SKM-1 treated with dmso at 0.1 percent for 144 hours (cell line): ENCODE results near the gene PRMT2.

Source experiments
- DNase-seq: peaks from one replicate; lab custom pipeline; 2025; ENCODE audit not compliant: unreplicated experiment; lab: John Stamatoyannopoulos, UW

PRMT2 gene

DNA sequence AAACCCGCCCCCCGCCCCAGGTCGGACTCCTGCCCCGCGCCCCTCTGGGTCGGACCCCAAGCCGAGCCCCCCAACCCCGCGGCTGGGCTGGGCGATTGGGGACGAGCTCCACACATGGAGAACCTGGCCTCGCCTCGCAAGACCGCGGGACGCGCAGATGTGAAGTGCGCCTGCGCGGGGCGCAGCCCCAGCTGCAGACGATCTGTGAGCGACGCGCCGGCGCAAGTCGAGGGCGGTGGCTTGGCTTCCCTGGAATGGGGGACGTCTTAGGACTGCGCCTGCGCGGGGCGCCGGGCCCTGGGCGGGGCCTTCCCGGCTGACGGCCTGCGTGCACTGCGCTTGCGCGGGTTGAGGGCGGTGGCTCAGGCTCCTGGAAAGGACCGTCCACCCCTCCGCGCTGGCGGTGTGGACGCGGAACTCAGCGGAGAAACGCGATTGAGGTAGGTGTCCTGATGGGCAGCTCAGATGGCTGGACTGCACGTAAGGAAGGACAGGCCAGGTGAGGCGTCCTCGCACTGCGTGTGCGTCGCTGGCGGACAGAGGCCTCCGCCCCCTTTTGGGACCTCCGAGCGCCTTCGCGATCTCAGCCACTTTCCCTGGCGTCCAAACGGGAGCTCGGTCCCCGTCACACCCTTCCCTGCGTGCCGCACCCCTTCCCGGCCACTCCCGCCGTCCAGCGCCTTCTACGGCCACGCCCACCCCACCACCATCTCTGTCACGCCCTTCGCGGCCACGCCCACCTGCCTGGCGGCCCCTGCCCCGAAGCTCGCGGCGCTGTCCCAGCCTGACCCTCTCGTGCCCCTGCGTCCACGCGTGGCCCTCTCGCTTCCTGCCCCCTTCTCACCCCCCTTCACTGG lies at the start of gene PRMT2:
Gene PRMT2, plus strand, starts transcription at position 351 of the 857 bp plus-strand sequence. CDS start 1,278 bp downstream, outside the sequence.
- peak; percentile 92 for DNase-seq

DNA sequence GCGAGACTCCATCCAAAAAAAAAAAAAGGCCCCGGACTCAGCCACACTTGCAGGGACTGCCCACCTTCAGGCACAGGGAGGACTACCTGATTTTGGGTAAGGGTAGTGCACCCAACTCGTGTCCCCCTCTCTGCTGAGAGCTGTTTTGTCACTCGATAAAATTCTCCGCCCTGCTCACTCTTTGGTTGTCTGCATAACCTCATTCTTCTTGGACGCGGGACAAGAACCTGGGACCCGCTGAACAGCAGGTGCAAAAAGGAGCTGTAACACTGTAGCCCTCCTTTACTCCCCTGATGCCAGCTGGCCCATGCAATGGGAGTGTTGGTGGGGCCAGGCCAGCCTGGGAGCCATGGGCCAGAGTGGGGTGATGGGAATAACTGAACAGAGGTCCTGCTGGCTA lies 41.2 kb upstream of the PRMT2 start:
- no peak for DNase-seq

DNA sequence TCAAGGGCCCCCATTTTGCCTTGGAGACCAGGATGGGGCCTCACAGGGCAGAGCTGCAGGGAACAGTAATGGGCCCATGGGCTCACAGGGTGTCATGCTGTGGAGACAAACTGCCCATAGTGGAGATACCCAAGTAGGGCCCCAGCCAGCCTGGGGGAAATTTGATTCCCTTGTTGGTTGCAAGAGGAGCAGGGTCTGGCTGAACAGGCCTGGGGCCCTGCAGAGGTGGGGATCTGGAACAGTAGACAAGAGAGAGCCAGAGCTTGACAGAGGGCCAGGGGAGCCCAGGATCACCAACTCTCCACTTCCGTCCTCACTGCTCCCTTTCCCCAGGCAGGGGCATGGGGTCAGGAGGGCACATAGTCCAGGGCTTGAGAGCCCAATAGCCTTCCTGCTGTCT lies 39.3 kb upstream of the PRMT2 start:
- DNase-seq, result no peak

DNA sequence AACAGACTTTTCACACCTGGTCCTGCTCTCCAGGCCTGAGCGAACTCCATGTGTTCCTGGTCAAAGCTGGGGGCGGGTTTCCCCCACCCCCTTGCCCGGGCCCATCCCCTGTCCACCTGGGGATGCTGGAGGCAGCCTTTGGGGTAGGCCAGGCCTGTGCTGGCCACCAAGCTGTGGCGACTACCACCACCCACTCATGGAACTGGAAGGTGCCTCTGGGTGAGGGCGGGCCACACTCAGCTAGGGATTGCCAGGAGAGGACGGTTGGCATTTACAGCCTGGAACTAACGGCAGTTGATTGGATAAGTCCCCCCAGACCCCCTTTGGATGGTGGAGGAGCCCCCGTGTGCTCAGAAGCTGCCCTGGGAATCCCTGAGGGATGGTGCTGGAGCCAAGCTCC lies 38.4 kb upstream of the PRMT2 start:
- no peak for DNase-seq

DNA sequence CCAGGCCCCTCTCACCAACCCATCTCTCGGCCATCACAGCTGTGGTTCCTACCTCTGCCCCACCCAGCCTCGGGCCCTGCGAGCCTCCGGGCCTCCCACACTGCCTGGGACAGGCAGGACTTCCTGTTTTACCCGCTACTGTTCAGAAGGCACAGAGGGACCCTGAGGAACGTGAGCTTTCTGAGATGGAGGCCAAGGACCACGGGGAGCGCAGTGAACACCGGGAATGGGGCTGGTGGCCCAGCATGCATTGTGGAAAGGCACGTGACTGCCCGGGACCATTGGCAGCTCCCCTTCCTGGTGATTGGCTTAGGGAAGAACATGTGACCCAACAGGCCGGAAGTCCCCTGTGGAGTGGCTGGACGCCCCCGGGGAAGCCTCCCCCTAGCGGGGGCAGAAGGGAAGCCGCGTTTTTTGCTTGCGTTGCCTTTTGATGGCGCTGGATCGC lies 37.6 kb upstream of the PRMT2 start:
- no peak for DNase-seq

DNA sequence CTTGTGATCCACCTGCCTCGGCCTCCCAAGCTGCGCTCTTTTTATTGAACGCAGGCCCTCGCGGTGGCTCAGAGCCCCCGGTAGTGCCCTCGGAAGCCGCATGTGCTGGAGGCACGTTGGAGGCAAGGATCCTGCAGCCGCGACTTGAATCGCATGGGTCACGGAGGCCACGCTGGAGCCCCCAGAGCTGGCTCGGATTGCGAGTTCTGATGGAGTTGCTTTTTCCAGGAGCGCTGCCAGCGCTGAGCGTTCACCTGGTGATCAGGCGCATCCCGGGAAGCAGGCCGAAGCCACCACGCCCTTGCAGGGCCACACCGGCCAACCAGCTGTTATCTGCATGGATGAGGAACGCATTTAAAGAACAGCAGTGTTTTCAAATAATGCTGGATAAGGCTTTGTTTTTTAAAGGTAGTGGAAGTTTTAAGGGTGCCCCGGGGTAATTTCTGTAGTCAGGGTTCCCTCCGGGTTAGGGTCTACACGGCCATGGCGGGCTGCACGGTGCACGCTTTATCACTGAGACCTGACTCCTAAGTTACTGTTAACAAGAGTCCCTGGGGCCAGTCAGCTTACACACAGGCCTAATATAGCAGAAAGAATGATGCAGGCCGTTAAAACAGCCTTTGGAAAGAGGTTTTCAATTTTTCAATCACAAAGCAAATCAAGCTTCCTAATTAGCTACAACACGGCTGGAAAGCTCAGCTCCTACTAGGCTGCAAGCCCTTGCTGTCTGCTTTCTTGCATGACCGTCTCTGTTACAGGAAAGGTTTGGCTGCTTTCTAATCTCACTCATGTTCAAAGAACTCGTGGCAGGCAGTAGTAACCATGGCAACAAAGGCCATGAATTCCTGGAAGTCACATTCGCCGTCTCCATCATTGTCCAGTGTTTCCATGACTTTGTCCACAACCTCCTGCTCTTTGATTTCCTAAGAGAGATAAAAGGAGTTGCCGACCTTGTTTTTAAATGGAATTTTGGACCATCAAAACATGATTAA lies 36.6 kb upstream of the PRMT2 start:
- DNase-seq, result no peak

DNA sequence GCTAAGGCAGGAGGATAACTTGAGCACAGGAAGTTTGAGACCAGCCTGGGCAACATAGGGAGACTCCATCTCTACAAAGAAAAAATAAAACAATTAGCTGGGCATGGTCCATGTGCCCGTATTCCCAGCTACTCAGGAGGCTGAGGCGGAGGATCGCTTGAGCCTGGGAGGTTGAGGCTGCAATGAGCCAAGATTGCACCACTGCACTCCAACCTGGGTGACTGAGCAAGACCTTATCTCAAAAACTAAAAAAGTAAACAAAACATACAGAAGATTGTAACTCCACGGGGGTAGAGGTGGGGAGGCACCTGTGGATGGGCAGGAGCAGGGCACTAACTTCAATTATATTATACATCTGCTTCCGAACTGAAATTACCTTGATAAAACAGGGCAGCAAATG lies 35.2 kb upstream of the PRMT2 start:
- no peak for DNase-seq

DNA sequence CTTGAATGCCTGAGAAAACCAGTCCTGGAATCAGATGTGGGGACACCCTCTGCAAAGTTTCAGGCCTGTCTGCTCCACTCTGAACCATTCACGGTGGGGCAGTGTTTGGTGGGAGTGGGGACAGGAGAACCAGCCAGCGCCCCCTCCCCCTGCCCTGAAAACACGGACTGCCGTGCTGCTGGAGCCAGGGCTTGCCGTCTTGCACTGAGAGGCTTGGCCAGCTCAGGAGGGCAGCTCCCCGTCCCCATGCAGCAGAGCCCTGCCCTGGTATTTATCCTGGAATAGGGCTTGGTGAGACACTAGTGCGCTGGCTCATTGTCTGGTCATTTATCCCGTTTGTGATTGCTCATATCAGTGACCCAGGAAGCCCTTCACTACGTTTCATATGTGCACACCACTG lies 34.5 kb upstream of the PRMT2 start:
- no peak for DNase-seq

DNA sequence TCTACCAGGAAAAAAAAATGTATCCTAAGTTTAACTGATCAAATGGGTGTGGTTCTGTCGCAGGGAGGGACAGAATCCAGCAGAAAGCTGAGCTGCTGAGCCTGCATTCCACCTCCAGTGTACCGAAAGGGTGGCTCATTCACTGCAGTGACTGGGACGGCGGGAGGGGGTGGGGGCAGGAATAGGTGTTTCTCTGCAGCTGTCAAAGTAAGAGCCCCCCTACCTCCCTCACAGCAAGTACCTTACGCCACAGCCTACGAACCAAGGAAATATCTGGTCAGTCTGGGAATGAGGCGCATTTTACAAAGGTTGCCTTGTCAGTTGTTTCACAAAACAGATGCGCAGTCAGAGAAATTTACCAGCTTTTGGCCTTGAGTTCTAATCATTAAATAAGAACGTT lies 32.2 kb upstream of the PRMT2 start:
- no peak for DNase-seq

DNA sequence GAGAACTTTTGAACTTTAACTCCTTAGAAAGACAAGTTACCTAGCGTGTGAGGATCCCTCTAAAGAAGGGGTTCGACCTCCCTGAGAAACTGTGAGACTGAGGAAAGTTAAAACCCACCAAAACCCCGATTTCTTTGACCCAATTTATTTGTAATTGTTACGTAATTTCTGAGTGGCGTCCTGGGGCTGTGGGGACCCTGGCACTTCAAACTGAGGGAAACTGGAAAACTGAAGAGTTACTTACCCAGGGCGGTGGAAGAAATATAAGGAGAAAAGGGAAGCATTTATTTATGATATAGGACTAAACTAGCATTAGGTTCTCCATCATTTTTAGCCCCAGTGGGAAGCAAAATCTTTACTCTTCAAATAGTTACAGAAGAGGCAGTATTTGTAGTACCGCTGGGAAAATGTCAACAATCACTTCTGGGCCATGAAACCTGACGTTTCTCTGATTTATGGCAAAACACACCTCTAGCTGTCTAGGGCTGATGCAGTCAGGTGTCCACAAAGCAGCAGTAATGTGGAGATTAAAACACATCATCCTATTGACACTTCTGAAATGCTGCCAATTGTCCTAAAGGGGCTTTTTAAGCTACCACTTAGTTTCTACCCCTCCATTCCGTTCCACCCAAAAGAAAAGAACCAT lies 31.0 kb upstream of the PRMT2 start:
- DNase-seq, result no peak

DNA sequence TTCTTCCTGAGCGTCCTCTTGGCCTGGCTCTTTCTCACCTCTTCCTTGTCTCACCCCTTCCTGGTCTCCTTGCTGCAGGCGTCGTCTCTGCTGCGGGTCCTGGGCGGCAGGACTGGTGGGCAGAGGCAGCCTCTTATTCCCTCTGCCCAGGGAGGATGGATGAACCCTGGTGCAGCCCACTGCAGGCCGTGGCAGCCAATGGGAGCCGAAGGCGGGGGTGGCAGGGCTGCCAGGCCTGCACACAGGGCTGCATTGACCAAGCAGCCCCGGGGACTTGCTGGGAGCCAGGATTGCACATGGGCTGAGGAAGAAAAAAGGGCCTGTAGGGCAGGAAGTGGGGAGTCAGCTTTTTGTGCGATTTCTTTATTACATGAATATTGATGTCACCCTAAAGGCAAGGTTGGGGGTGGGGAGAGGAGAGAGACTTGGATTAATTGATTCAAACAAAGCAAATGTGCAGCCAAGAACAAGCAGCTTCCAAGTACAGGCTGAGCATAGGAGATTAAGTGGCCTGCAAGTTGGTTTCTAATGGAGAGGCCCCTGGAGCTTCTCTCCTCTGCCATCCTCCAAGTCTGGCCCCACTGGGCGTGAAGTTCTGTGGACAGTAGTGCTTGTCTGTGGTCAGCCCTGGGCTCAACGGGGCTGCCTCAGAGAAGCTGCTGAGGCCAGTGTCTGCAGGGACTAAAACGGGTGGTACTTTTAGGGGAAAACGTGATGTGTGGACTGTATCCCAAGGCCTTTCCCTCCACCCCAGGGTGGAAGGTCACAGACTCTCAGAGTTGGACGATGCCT lies 30.3 kb upstream of the PRMT2 start, which contains the start of gene S100B:
Gene S100B, minus strand, starts transcription at position 108 of the 792 bp plus-strand sequence. CDS start 2,667 bp downstream, outside the sequence.
- DNase-seq, result peak; percentile 38

DNA sequence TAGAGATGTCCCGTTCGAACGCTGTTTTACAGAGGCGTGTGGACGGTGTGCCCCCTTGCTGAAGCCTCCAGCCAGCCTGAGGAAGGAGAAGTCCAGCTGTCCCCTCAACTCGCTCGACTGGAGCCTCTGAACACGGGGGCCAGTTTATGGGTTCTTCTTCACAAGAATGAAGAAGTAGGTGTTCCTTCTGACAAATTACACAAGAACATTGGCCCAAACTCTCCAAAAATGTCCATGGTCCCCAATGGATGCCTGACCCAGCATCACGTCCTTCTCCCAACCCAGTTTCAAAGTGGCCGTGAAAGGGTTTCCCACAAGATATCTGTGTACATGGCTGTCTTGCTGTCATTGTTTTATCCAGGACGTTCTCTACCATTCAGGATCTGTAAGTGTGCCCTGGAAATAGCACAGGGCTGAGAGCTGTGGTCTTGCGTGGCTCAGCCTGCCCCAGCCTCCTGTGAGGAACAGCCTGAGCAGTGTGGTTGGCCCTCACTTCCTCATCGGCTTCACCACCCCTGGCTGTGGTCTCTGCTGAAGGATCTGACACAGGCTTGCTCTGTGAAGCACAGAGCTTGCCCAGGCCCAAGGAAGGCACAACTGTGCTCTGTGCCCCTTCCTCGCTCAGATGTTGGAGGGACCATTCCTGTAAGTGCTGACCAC lies 29.6 kb upstream of the PRMT2 start:
- peak; percentile 92 for DNase-seq

DNA sequence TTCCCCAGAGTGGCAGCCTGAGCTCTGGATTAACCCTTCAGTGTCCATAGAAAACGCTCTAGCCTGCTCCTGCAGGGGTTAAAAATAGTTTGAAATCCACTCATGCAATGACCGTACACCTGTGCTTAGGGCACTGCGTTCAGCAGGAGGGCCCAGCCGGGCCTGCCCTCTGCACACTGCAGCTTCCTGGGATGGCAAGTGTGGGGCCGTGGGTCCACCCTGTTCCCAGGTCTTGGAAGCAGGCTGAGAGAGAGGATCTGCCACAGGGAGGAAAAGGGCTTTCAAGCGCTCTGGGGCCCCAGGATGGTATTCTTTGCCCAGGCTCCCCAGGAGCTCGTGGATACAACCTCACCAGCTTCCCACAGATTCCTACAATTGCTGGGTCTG lies 29.1 kb upstream of the PRMT2 start:
- DNase-seq, result no peak

DNA sequence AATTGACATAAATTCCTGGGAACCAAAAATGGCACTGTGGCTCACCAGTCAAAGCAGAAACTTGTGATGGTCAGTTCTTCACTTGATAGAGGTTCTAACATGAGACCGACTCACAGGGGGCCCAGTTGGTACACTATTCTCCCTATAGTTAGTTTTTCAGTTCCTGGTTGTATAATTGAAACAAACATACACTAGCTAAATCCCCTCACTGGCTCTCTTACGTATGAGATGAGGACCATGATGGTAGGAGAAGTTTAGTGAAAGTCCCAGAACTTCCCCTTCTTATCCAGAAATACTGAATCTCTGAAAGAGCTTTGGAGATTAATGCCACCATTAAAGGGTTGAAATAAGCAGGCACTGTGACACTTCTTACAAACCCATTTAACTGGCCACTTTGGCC lies 27.8 kb upstream of the PRMT2 start:
- DNase-seq, result no peak

DNA sequence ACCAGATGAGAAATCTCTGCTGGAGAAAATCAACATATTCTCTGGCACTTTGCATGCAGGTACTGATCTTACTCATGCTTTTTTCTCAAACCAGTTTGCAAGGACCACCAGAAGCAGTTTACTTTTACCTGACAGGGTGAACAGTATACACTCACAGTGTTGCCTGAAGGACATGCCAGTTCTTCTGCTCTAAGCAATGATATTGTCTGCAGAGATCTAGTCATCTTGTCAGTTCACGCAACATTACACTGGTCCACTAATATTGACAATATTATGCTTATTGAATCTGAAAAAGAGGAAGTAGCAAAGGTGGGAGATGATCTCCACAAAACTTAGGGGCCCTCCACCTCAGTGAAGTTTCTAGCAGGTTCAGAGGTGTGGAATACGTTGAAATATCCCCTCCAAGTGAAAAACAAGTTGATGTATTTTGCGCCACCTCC lies 26.8 kb upstream of the PRMT2 start:
- DNase-seq, result no peak

DNA sequence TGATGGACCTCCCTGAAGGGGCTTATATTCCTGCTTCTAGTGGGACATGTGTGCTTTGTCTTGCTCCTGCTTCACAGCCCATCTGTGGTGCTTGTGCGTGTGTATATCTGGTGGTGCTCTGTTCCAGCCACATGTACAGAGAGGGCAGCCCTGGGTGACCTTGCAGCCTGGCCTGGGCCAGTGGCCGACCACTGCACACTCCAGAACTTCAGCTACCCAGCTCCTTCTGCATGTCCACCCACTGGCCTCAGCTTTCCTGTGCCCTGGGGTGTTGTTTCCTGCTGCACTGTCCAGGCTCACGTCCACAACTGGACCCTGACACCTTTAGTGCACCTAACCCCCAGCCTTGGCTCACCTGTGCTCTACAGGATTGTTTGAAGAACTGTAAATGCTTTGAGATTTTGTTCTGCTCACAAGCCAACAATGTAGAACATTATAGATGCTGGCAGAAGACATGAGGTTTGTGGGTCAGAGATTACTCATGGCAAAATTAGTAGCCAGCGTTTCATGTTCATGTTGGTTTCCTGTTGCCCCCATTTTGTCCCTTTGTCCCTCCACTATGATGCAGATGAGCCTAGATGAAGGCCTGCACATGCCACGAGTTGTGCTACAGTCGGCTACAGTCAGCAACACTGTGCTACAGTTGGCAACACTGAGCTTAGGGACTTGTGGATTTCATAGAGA lies 25.3 kb upstream of the PRMT2 start:
- DNase-seq, result no peak

DNA sequence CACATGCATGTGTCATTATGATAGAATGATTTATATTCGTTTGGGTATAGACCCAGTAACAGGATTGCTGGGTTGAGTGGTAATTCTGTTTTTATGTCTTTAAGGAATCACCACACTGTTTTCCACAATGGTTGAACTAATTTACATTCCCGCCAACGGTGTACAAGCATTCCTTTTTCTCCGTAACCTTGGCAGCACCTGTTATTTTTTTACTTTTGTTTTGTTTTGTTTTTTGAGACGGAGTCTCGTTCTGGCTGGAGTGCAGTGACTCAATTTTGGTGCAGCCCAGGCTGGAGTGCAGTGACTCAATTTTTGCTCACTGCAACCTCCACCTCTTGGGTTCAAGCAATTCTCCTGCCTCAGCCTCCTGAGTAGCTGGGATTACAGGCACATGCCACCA lies 22.1 kb upstream of the PRMT2 start:
- no peak for DNase-seq

DNA sequence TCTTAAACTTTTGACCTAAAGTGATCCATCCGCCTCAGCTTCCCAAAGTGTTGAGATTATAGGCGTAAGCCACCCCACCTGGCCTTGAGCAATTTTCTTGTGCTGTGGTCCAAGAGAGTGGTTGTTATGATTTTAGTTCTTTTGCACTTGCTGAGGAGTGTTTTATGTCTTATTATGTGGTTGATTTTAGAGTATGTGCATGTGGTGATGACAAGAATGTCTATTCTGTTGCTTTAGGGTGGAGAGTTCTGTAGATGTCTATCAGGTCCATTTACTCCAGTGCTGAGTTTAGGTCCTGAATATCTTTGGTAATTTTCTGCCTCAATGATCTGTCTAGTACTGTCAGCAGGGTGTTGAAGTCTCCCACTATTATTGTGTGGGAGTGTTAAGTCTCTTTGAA lies 19.4 kb upstream of the PRMT2 start:
- DNase-seq, result no peak

DNA sequence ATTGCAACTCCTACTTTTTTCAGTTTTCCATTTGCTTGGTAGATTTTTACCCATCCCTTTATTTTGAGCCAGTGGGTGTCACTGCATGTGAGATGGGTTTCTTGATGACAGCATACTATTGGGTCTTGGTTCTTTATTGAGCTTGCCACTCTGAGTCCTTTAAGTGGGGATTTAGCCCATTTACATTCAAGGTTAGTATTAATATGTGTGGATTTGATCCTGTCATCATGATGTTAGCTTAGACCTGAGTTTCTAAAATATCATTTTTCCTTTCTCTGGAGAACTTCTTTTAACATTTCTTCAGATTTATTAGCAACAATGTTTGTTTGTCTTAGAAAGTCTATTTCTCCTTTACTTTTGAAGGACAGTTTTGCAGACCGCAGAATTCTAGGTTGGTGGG lies 18.8 kb upstream of the PRMT2 start:
- DNase-seq, result no peak
